Gastrocnemius medialis (tissue), 4 donors: ENCODE results near the gene PLA2G4A.

Source experiments
- POLR2A ChIP-seq, 2 donors: fragments of 450-650 bp; IDR thresholded peaks; one replicate each; pipeline ENCODE4 v1.6.1; 2017; ENCODE audit warnings: antibody characterized with exemption in 2 of 2, mild to moderate bottlenecking in 2 of 2, moderate library complexity in 2 of 2
- TF ChIP-seq, protein P1 (sequence below), 5 experiments: fragments of 450-650 bp in 3 of 5; fragments of 200-600 bp in 2 of 5; sonication (generic) in 2 of 5; IDR thresholded peaks in 4 of 5; conservative IDR thresholded peaks in 1 of 5; 1 replicate in 4 of 5; 2 replicates in 1 of 5; pipeline ENCODE4 v1.5.1; 2016 to 2019; ENCODE audit warnings: antibody characterized with exemption in 5 of 5, mild to moderate bottlenecking in 3 of 5, moderate library complexity in 3 of 5

DNA sequence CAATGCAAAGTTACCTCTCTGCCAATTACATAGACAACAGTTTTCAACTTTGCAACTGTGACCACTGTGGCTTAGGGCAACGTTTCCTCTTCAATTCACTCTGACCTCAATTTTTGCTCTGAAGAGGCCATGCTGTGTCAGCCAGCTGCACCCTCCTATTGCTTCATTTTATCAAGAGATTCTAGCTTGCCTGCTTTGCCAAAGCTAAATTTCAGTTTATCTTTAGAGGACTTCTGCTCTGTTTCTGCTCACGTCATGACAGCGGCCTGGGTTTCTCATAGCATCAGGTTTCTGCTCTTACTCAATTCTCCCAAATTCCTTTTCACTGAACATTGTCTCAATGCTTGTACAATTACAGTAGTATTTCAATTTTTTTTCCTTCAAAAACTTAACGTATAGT lies 154.6 kb downstream of the PLA2G4A start:
- TF ChIP-seq, protein P1, sequence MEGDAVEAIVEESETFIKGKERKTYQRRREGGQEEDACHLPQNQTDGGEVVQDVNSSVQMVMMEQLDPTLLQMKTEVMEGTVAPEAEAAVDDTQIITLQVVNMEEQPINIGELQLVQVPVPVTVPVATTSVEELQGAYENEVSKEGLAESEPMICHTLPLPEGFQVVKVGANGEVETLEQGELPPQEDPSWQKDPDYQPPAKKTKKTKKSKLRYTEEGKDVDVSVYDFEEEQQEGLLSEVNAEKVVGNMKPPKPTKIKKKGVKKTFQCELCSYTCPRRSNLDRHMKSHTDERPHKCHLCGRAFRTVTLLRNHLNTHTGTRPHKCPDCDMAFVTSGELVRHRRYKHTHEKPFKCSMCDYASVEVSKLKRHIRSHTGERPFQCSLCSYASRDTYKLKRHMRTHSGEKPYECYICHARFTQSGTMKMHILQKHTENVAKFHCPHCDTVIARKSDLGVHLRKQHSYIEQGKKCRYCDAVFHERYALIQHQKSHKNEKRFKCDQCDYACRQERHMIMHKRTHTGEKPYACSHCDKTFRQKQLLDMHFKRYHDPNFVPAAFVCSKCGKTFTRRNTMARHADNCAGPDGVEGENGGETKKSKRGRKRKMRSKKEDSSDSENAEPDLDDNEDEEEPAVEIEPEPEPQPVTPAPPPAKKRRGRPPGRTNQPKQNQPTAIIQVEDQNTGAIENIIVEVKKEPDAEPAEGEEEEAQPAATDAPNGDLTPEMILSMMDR (IDR thresholded peaks at IDR 0.05 in 4 of 5, conservative IDR thresholded peaks at IDR 0.05 in 1 of 5) = no peak
- TF ChIP-seq POLR2A (IDR thresholded peaks at IDR 0.05) = no peak
